C4-2B (cell line): ENCODE measurements around the gene TRIM41.

Source experiments
- ZFX ChIP-seq: fragments of 450-650 bp; IDR thresholded peaks from 2 replicates; pipeline ENCODE4 v1.6.1; 2017
- TF ChIP-seq, protein P1 (sequence below): fragments of 450-650 bp; conservative IDR thresholded peaks from 2 replicates; pipeline ENCODE4 v1.5.1; 2017; ENCODE audit warnings: mild to moderate bottlenecking

DNA sequence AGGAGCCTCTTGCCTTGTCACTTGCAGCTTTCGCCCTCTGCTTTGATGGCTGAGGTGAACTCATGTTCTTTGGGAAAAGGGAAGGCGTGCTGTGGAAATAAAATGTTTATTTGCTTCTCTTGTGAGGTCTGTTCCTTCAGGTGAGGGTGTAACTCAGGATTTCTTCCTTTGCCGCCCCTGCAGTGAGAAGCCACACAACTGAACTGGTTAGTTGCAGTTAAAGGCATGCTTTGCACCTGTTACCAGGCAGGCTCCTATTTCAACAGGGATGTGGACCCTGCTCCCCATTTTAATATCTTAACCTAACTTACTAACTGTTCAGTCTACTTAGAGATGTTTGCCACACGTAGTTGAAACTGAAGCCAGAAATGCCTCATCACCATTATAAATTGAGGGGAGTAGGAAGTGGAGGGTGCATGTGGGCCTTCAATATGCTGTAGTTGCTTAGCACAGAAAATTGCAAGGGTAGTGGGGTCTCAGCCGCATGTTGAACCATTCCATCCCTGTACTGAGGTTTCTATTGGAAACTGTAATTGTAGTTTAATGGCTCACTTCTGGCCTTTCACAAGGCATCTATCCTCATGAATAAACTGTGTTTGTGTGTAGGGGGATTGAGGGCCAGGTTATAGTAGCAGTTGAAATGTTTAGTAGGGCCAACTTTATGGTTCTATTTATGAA, 12.7 kb downstream of the TRIM41 start:
- TF ChIP-seq, protein P1, sequence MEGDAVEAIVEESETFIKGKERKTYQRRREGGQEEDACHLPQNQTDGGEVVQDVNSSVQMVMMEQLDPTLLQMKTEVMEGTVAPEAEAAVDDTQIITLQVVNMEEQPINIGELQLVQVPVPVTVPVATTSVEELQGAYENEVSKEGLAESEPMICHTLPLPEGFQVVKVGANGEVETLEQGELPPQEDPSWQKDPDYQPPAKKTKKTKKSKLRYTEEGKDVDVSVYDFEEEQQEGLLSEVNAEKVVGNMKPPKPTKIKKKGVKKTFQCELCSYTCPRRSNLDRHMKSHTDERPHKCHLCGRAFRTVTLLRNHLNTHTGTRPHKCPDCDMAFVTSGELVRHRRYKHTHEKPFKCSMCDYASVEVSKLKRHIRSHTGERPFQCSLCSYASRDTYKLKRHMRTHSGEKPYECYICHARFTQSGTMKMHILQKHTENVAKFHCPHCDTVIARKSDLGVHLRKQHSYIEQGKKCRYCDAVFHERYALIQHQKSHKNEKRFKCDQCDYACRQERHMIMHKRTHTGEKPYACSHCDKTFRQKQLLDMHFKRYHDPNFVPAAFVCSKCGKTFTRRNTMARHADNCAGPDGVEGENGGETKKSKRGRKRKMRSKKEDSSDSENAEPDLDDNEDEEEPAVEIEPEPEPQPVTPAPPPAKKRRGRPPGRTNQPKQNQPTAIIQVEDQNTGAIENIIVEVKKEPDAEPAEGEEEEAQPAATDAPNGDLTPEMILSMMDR: no peak
- no peak for TF ChIP-seq ZFX
